GM21515 (cell line): Measurements from ENCODE around the gene ADGRF3.
"Not testable (repeated sequence)": the region's sequence is repeated elsewhere in the genome, so short reads cannot be mapped to it uniquely, and the experiment has no call there.

Experiments used
- ATAC-seq: cut with Tn5 transposase; IDR thresholded peaks from one replicate; pipeline ENCODE4 v1.9.1; 2021; ENCODE audit not compliant: unreplicated experiment

Gene ADGRF3

GRCh38 chr2:26352892-26353291 lies 6.3 kb upstream of the ADGRF3 start:
- ATAC-seq, result no peak

GRCh38 chr2:26351375-26352090 lies 4.9 kb upstream of the ADGRF3 start:
- no peak for ATAC-seq

GRCh38 chr2:26349690-26350089 lies 3.1 kb upstream of the ADGRF3 start:
- no peak for ATAC-seq

- no peak for ATAC-seq
These were observed 787 bp upstream of the ADGRF3 start for GRCh38 chr2:26347286-26347865.

GRCh38 chr2:26345545-26346453 lies 790 bp downstream of the ADGRF3 start, which contains the start of gene SELENOI:
TSS of gene SELENOI (plus strand) at chr2:26346143. CDS start at chr2:26346233, 90 bp downstream.
- peak; percentile 94 for ATAC-seq

- ATAC-seq, result peak; percentile 1
These were observed 1.4 kb downstream of the ADGRF3 start for GRCh38 chr2:26345283-26345544.

- no peak for ATAC-seq
These were observed 1.9 kb downstream of the ADGRF3 start for GRCh38 chr2:26344581-26345282.

GRCh38 chr2:26340831-26341230 lies 5.8 kb downstream of the ADGRF3 start:
- no peak for ATAC-seq

GRCh38 chr2:26337298-26337697 lies 9.3 kb downstream of the ADGRF3 start:
- no peak for ATAC-seq

- ATAC-seq, result no peak
These were observed 9.9 kb downstream of the ADGRF3 start for GRCh38 chr2:26336719-26337118.

GRCh38 chr2:26335231-26335630 lies 11.4 kb downstream of the ADGRF3 start:
- ATAC-seq, result no peak

- ATAC-seq, result no peak
These were observed 13.3 kb downstream of the ADGRF3 start for GRCh38 chr2:26333293-26333692.

GRCh38 chr2:26331321-26331720 lies 15.3 kb downstream of the ADGRF3 start:
- ATAC-seq, result not testable (repeated sequence)

GRCh38 chr2:26330604-26331003 lies 16.0 kb downstream of the ADGRF3 start:
- ATAC-seq, result no peak

GRCh38 chr2:26330114-26330549 lies 16.5 kb downstream of the ADGRF3 start:
- peak; percentile 84 for ATAC-seq

GRCh38 chr2:26329083-26329482 lies 17.5 kb downstream of the ADGRF3 start:
- ATAC-seq, result not testable (repeated sequence)

GRCh38 chr2:26327291-26328272 lies 19.0 kb downstream of the ADGRF3 start:
- ATAC-seq, result no peak

GRCh38 chr2:26326514-26326913 lies 20.1 kb downstream of the ADGRF3 start:
- ATAC-seq, result no peak

- no peak for ATAC-seq
These were observed 20.7 kb downstream of the ADGRF3 start for GRCh38 chr2:26325851-26326250.

GRCh38 chr2:26324903-26325302 lies 21.7 kb downstream of the ADGRF3 start:
- ATAC-seq, result no peak
